Lower leg skin (tissue), 4 donors: ENCODE results near the gene ABHD1. TPM values are rescaled to one million over a fixed set of nuclear protein-coding genes. Genes with fewer than 3 reads are reported as not detected.
"Not testable (repeated sequence)": the region's sequence is repeated elsewhere in the genome, so short reads cannot be mapped to it uniquely, and the experiment has no call there.

ENCODE experiments used
- DNase-seq, 2 donors: peaks; one replicate each; pipeline ENCODE4 v3.0.0-alpha.2; 2019; ENCODE audit warnings: low spot score in 2 of 2
- H3K4me3 ChIP-seq: fragments of 200-600 bp; sonication (generic); 2 replicates; pipeline ENCODE4 v1.5.1; 2017; ENCODE audit warnings: mild to moderate bottlenecking, low read depth; ENCODE audit not compliant: poor library complexity, severe bottlenecking
- CTCF ChIP-seq, 3 donors: fragments of 450-650 bp; IDR thresholded peaks; one replicate each; pipeline ENCODE4 v1.5.1; 2016; ENCODE audit warnings: antibody characterized with exemption in 3 of 3, mild to moderate bottlenecking in 3 of 3, moderate library complexity in 2 of 3
- POLR2A ChIP-seq, 2 donors: fragments of 450-650 bp; IDR thresholded peaks; one replicate each; pipeline ENCODE4 v1.6.1; 2016 to 2017; ENCODE audit warnings: antibody characterized with exemption in 2 of 2, mild to moderate bottlenecking in 1 of 2, moderate library complexity in 1 of 2
- WGBS, 2 donors: methylation state at CpG; one replicate each; pipeline ENCODE4 v1.1.5; 2018; 5-methylcytosine and 5-hydroxymethylcytosine counted together
- intact Hi-C: fragments of 100-400 bp; cut with DNase I; formaldehyde crosslinking; loops from one replicate; pipeline ENCODE4 v1.15.0; 2023; ENCODE audit warnings: low total_unique reads
- total RNA-seq, 4 donors: library from RNA; depleted of rRNA; stranded (reverse); fragments of >200 nt; gene quantifications; one replicate each; pipeline ENCODE4 v1.1.0, GENCODE V29; 2016

Gene ABHD1
- under 1 TPM in 2 of 4 donors, not detected in 2; 0.57 to 0.94 TPM for total RNA-seq

GRCh38 chr2:27123302-27124150 is at the start of gene ABHD1:
Gene ABHD1 (plus strand): TSS chr2:27123815. CDS start chr2:27123949, 134 bp downstream.
- H3K4me3 ChIP-seq: peak within 1 kb of the TSS; percentile 33
- DNase-seq: peak in 1 of 2 donors; percentile 92
- 7 to 16% methylated on average over 19 to 24 of the region's 47 CpGs for WGBS, 2 donors
- intact Hi-C loops: no loop called here
- TF ChIP-seq CTCF (IDR thresholded peaks at IDR 0.05): no peak

GRCh38 chr2:27074738-27075565 is 48.7 kb upstream of the ABHD1 start:
- intact Hi-C loops: loop anchor here (5.0 kb wide), 1 partner anchor 103 kb away; the partner anchor contains the start of gene MAPRE3
- H3K4me3 ChIP-seq: no peak overlapping the region
- no peak for TF ChIP-seq POLR2A (IDR thresholded peaks at IDR 0.05)
- TF ChIP-seq CTCF (IDR thresholded peaks at IDR 0.05): no peak
- WGBS, 2 donors: 69 to 72% methylated on average over 4 of the region's 4 CpGs
- DNase-seq: no peak

- 79 to 89% methylated on average over 6 of the region's 6 CpGs for WGBS, 2 donors
- intact Hi-C loops: loop anchor here (5.0 kb wide), 1 partner anchor 103 kb away; the partner anchor contains the start of gene MAPRE3
- not testable (repeated sequence) for DNase-seq, H3K4me3 ChIP-seq
These were observed 48.1 kb upstream of the ABHD1 start for GRCh38 chr2:27075566-27075871.

- H3K4me3 ChIP-seq: no peak overlapping the region
- 77 to 81% methylated on average over 4 of the region's 4 CpGs for WGBS, 2 donors
- DNase-seq: no peak
- intact Hi-C loops: loop anchor here (5.0 kb wide), 1 partner anchor 104 kb away; the partner anchor contains the start of gene MAPRE3
- TF ChIP-seq POLR2A (IDR thresholded peaks at IDR 0.05): no peak
- TF ChIP-seq CTCF (IDR thresholded peaks at IDR 0.05): no peak
These were observed 47.3 kb upstream of the ABHD1 start for GRCh38 chr2:27076323-27076722.

- DNase-seq: no peak
- WGBS, 2 donors: 71 to 79% methylated on average over 7 of the region's 7 CpGs
- TF ChIP-seq CTCF (IDR thresholded peaks at IDR 0.05): no peak
- intact Hi-C loops: loop anchor here (5.0 kb wide), 1 partner anchor 105 kb away; the partner anchor contains the start of gene MAPRE3
- no peak overlapping the region for H3K4me3 ChIP-seq
These were observed 46.4 kb upstream of the ABHD1 start for GRCh38 chr2:27077231-27077630.
